OCI-LY7 (cell line): Measurements from ENCODE around the gene PCDHGA4. TPM values are rescaled to one million over a fixed set of nuclear protein-coding genes. Genes with fewer than 3 reads are reported as not detected.

ENCODE experiments used
- BruUV-seq: library from RNA; stranded (reverse); fragments of 400-500 nt; replicated peaks from 2 replicates; lab custom pipeline; 2021; lab: Mats Ljungman, UMichigan
- CTCF ChIA-PET: fragments of 300-600 bp; sonication (Branson Sonifier 250); formaldehyde crosslinking; loops from one replicate; lab custom pipeline; 2022; ENCODE audit warnings: antibody characterized with exemption; ENCODE audit not compliant: unreplicated experiment; lab: Charles Lee
- POLR2A ChIA-PET: fragments of 300-600 bp; sonication (Branson Sonifier 250); formaldehyde crosslinking; loops from one replicate; lab custom pipeline; 2022; ENCODE audit warnings: antibody characterized with exemption; lab: Charles Lee
- DNase-seq: peaks from one replicate; pipeline ENCODE4 v3.0.0-alpha.2; 2015; ENCODE audit warnings: low spot score
- H2AFZ ChIP-seq: fragments of 200-600 bp; sonication (generic), shearing (Covaris generic); 2 replicates; pipeline ENCODE4 v1.6.1; 2014; ENCODE audit warnings: mild to moderate bottlenecking, antibody characterized with exemption, low read length, moderate library complexity
- H3K27ac ChIP-seq: fragments of 200-600 bp; sonication (generic); 2 replicates; pipeline ENCODE4 v1.5.1; 2014; ENCODE audit warnings: mixed run types, low read depth, mild to moderate bottlenecking, moderate library complexity, low read length, inconsistent platforms; ENCODE audit not compliant: poor library complexity, severe bottlenecking
- H3K36me3 ChIP-seq: fragments of 200-600 bp; sonication (generic); 2 replicates; pipeline ENCODE4 v1.6.1; 2014; ENCODE audit warnings: mild to moderate bottlenecking, antibody characterized with exemption, low read length, moderate library complexity, mixed read lengths; ENCODE audit not compliant: insufficient read depth
- H3K4me1 ChIP-seq: fragments of 200-600 bp; sonication (generic); 2 replicates; pipeline ENCODE4 v1.5.1; 2014; ENCODE audit warnings: mild to moderate bottlenecking, low read length; ENCODE audit not compliant: insufficient read depth, poor library complexity, severe bottlenecking
- H3K4me2 ChIP-seq: fragments of 200-600 bp; sonication (generic); 2 replicates; pipeline ENCODE4 v1.6.1; 2014; ENCODE audit warnings: mild to moderate bottlenecking, low read length
- H3K4me3 ChIP-seq: fragments of 200-600 bp; sonication (generic); 2 replicates; pipeline ENCODE4 v1.5.1; 2014; ENCODE audit warnings: mild to moderate bottlenecking, low read depth, low read length; ENCODE audit not compliant: poor library complexity, severe bottlenecking
- H3K79me2 ChIP-seq: fragments of 200-600 bp; sonication (generic); 2 replicates; pipeline ENCODE4 v1.6.1; 2016; ENCODE audit warnings: low read depth, mild to moderate bottlenecking, low read length, moderate library complexity, mixed read lengths; ENCODE audit not compliant: insufficient read depth
- H3K9me2 ChIP-seq: fragments of 200-600 bp; sonication (generic); 2 replicates; pipeline ENCODE4 v1.6.1; 2016; ENCODE audit warnings: mild to moderate bottlenecking, low read length, mixed read lengths; ENCODE audit not compliant: insufficient read depth
- H3K9me3 ChIP-seq: fragments of 200-600 bp; sonication (generic); 2 replicates; pipeline ENCODE4 v1.6.1; 2014; ENCODE audit warnings: mild to moderate bottlenecking, mixed run types, low read length, mixed read lengths
- H4K20me1 ChIP-seq: fragments of 200-600 bp; sonication (generic); 2 replicates; pipeline ENCODE4 v1.6.1; 2014; ENCODE audit warnings: mild to moderate bottlenecking, antibody characterized with exemption, low read length, moderate library complexity, mixed read lengths; ENCODE audit not compliant: insufficient read depth
- EZH2phosphoT487 ChIP-seq: fragments of 200-600 bp; sonication (generic); IDR thresholded peaks from 2 replicates; pipeline ENCODE4 v1.6.1; 2018; ENCODE audit warnings: low read depth, borderline replicate concordance, mild to moderate bottlenecking, mixed run types, antibody characterized with exemption, low read length, moderate library complexity, mixed read lengths
- intact Hi-C: fragments of 100-400 bp; cut with micrococcal nuclease; formaldehyde crosslinking; loops from one replicate; pipeline ENCODE4 v1.10.0; 2022; ENCODE audit not compliant: unreplicated experiment
- total RNA-seq, 2 experiments: library from RNA; depleted of rRNA in 1 of 2; stranded (reverse); fragments of >200 nt in 1 of 2; shearing (Covaris generic) in 1 of 2; gene quantifications; 2 replicates each; pipeline ENCODE4 v1.2.3, GENCODE V29; 2014 to 2022
- TF ChIP-seq, protein P1 (sequence below): fragments of 200-600 bp; sonication (generic); conservative IDR thresholded peaks from 2 replicates; pipeline ENCODE4 v1.5.1; 2014; ENCODE audit warnings: mild to moderate bottlenecking, antibody characterized with exemption, low read length, moderate library complexity, mixed read lengths

Gene PCDHGA4
- total RNA-seq, 2 experiments from 2014 or later, result 1.9 to 3.5 TPM

DNA sequence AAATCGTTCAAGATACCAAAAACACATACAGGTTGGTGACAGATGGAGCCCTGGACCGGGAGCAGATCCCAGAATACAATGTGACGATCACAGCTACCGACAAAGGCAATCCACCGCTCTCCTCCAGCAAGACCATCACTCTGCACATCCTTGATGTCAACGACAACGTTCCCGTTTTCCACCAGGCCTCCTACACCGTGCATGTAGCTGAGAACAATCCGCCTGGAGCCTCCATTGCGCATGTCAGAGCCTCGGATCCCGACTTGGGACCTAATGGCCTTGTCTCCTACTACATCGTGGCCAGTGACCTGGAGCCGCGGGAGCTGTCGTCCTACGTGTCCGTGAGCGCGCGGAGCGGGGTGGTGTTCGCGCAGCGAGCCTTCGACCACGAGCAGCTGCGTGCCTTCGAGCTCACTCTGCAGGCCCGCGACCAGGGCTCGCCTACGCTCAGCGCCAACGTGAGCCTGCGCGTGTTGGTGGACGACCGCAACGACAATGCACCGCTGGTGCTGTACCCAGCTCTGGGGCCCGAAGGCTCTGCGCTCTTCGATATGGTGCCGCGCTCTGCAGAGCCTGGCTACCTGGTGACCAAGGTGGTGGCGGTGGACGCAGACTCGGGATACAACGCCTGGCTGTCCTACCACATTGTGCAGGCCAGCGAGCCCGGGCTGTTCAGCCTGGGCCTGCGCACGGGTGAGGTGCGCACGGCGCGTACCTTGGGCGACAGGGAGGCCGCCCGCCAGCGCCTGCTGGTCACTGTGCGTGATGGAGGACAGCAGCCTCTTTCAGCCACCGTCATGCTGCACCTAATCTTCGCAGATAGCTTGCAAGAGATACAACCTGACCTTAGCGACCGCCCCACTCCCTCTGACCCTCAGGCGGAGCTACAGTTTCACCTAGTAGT, 17.0 kb downstream of the PCDHGA4 start:
- POLR2A ChIA-PET, result no interaction called here

DNA sequence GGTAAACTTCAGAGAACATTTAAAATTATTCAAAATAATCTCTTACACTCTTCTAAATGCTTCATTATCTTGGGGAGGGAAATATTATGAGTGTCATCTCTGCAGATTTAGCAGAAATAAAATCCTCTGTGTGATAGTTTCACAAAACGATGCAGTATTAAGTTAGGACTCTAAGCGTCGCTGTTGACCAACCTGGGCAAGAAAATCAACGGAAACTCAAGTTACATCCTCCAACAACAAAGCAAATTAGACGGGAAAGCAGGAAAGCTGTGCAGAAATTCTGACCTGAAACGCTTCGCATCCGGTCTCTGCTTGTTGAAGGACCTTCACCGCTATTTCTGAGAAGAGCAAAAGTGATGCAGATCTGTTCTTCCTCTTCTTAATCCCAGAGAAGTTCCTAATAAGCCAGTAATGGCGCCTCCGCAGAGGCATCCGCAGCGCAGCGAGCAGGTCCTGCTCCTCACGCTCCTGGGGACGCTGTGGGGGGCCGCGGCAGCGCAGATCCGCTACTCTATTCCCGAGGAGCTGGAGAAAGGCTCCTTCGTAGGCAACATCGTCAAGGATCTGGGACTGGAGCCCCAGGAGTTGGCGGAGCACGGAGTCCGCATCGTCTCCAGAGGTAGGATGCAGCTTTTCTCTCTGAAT, 19.0 kb downstream of the PCDHGA4 start, which contains the start of gene PCDHGA6:
Gene PCDHGA6, plus strand, starts transcription at position 219 of the 645 bp plus-strand sequence. Its CDS starts 193 bp downstream, at position 412.
- Histone ChIP-seq H4K20me1 (no peaks in the 10 kb centered on the region), H3K4me3 (no peak within 1 kb of the TSS), H3K9me3 (no peaks in the 10 kb centered on the region), H3K27ac (no peak within 1 kb of the TSS), H3K4me2 (peak within 1 kb of the TSS; percentile 14; the same call in 1 of the 2 replicates), H3K4me1 (peaks cover 12% of the 10 kb centered on the region), H3K9me2 (no peaks in the 10 kb centered on the region), H2AFZ (no peak within 1 kb of the TSS), H3K79me2 (no peaks in the 10 kb centered on the region), H3K36me3 (peaks cover 11% of the 10 kb centered on the region; the same call in 1 of the 2 replicates)
- DNase-seq, result peak; percentile 37
- ChIA-PET CTCF (no interaction called here), POLR2A (interaction anchor here (1.1 kb wide), 1 partner anchor 32 kb away, joined by 3 read pairs; no protein-coding TSS in a partner anchor)
- intact Hi-C loops, result loop anchor here (5.0 kb wide), 1 partner anchor 184 kb away; no protein-coding TSS in a partner anchor
- no peak for TF ChIP-seq EZH2phosphoT487
- TF ChIP-seq, protein P1, sequence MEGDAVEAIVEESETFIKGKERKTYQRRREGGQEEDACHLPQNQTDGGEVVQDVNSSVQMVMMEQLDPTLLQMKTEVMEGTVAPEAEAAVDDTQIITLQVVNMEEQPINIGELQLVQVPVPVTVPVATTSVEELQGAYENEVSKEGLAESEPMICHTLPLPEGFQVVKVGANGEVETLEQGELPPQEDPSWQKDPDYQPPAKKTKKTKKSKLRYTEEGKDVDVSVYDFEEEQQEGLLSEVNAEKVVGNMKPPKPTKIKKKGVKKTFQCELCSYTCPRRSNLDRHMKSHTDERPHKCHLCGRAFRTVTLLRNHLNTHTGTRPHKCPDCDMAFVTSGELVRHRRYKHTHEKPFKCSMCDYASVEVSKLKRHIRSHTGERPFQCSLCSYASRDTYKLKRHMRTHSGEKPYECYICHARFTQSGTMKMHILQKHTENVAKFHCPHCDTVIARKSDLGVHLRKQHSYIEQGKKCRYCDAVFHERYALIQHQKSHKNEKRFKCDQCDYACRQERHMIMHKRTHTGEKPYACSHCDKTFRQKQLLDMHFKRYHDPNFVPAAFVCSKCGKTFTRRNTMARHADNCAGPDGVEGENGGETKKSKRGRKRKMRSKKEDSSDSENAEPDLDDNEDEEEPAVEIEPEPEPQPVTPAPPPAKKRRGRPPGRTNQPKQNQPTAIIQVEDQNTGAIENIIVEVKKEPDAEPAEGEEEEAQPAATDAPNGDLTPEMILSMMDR, result peak; percentile 82
- BruUV-seq, result no TSS peak

More for the DNA sequence above, 17.0 kb downstream of the PCDHGA4 start:
- Histone ChIP-seq H3K27ac (no peak overlapping the region), H3K4me3 (no peak overlapping the region), H3K9me2 (no peaks in the 10 kb centered on the region), H3K9me3 (no peaks in the 10 kb centered on the region), H3K4me2 (no peak overlapping the region), H3K4me1 (peaks cover 12% of the 10 kb centered on the region), H4K20me1 (no peaks in the 10 kb centered on the region), H3K36me3 (peaks cover 11% of the 10 kb centered on the region; the same call in 1 of the 2 replicates), H3K79me2 (no peaks in the 10 kb centered on the region), H2AFZ (no peak overlapping the region)
- no TSS peak for BruUV-seq
- CTCF ChIA-PET, result interaction anchor here (0.9 kb wide), 1 partner anchor 12 kb away, joined by 3 read pairs; no protein-coding TSS in a partner anchor
- DNase-seq, result no peak
- intact Hi-C loops, result loop anchor here (5.0 kb wide), 1 partner anchor 185 kb away; no protein-coding TSS in a partner anchor
- TF ChIP-seq EZH2phosphoT487, result no peak
- TF ChIP-seq, protein P1, result no peak
